A549 (cell line): ENCODE results near the gene CDH22. TPM values are rescaled to one million over a fixed set of nuclear protein-coding genes. Genes with fewer than 3 reads are reported as not detected.

ENCODE experiments used
- ATAC-seq, 2 experiments: fragments of 200-7000 bp in 1 of 2; fragments of >200 bp in 1 of 2; cut with Nextera tagmentation in 1 of 2; cut with Tn5 transposase in 1 of 2; 3 replicates each; pipeline versions ENCODE4 v1.8.0 to v1.9.1; 2018 to 2020; ENCODE audit warnings: mild to moderate bottlenecking in 1 of 2, moderate library complexity in 1 of 2
- CTCF ChIA-PET: fragments of 300-600 bp; sonication (Branson Sonifier 250); formaldehyde crosslinking; extraction: SDS; loops from one replicate; lab custom pipeline; 2021; ENCODE audit warnings: antibody characterized with exemption, inconsistent platforms; lab: Yijun Ruan, JAX
- POLR2A ChIA-PET: fragments of 350-600 bp; formaldehyde crosslinking; extraction: SDS; loops from one replicate; lab custom pipeline; 2021; ENCODE audit warnings: antibody characterized with exemption, inconsistent platforms; lab: Yijun Ruan, JAX
- DNase-seq, 2 experiments: peaks; one replicate each; pipeline versions ENCODE4 v3.0.0 to v3.0.0-alpha.2; 2011 to 2016; ENCODE audit warnings: low read depth in 1 of 2, low spot score in 1 of 2
- FAIRE-seq: peaks from 2 replicates; lab custom pipeline; 2011; peaks lifted over from hg19 to GRCh38; lab: Jason Lieb, UNC
- H3K27ac ChIP-seq, 2 experiments: fragments of >200 bp; sonication (Bioruptor Twin); formaldehyde crosslinking; 3 replicates each; pipeline ENCODE4 v1.5.1; 2016 to 2017
- H3K4me1 ChIP-seq: fragments of >200 bp; sonication (Bioruptor Twin); formaldehyde crosslinking; 3 replicates; pipeline ENCODE4 v1.6.1; 2016
- H3K4me2 ChIP-seq: fragments of >200 bp; sonication (Bioruptor Twin); formaldehyde crosslinking; 3 replicates; pipeline ENCODE4 v1.6.1; 2016
- H3K4me3 ChIP-seq: fragments of >200 bp; sonication (Bioruptor Twin); formaldehyde crosslinking; 3 replicates; pipeline ENCODE4 v1.5.1; 2016
- H3K9me3 ChIP-seq: fragments of >200 bp; sonication (Bioruptor Twin); formaldehyde crosslinking; 3 replicates; pipeline ENCODE4 v1.6.1; 2016
- CBX2 ChIP-seq: fragments of 200-600 bp; sonication (generic); IDR thresholded peaks from 2 replicates; pipeline ENCODE4 v1.6.1; 2016; ENCODE audit warnings: low read depth, mild to moderate bottlenecking, borderline replicate concordance
- CHD2 ChIP-seq: fragments of 150-350 bp; IDR thresholded peaks from 2 replicates; pipeline ENCODE4 v1.6.1; 2014; ENCODE audit warnings: low read length; ENCODE audit not compliant: partially characterized antibody
- E2F6 ChIP-seq: IDR thresholded peaks from 2 replicates; pipeline ENCODE4 v1.6.1; 2012; ENCODE audit warnings: low read depth, borderline replicate concordance
- EHF ChIP-seq: fragments of 250-450 bp; sonication (Bioruptor Pico); IDR thresholded peaks from 2 replicates; pipeline ENCODE4 v1.5.0; 2020; ENCODE audit warnings: mild to moderate bottlenecking
- ELK1 ChIP-seq: fragments of 150-350 bp; IDR thresholded peaks from 2 replicates; pipeline ENCODE4 v1.6.1; 2014; ENCODE audit warnings: low read depth, mild to moderate bottlenecking, low read length
- FOSB ChIP-seq: fragments of 250-450 bp; sonication (Bioruptor Pico); IDR thresholded peaks from 2 replicates; pipeline ENCODE4 v1.5.0; 2020; ENCODE audit warnings: mild to moderate bottlenecking, moderate library complexity
- GATA3 ChIP-seq: IDR thresholded peaks from 2 replicates; pipeline ENCODE4 v1.6.1; 2012; ENCODE audit warnings: borderline replicate concordance
- HDAC2 ChIP-seq: fragments of 200-600 bp; sonication (generic); IDR thresholded peaks from 2 replicates; pipeline ENCODE4 v1.6.1; 2016
- HEYL ChIP-seq: fragments of 250-450 bp; sonication (Bioruptor Pico); IDR thresholded peaks from 2 replicates; pipeline ENCODE4 v1.8.0; 2021; ENCODE audit warnings: mild to moderate bottlenecking, moderate library complexity
- HMGXB4 ChIP-seq: fragments of 250-450 bp; sonication (Bioruptor Pico); IDR thresholded peaks from 2 replicates; pipeline ENCODE4 v1.5.0; 2021; ENCODE audit warnings: mild to moderate bottlenecking, moderate library complexity, borderline replicate concordance
- HOXA7 ChIP-seq: fragments of 250-450 bp; sonication (Bioruptor Pico); IDR thresholded peaks from 2 replicates; pipeline ENCODE4 v1.5.0; 2020; ENCODE audit warnings: mild to moderate bottlenecking, moderate library complexity
- HOXB13 ChIP-seq: fragments of 250-450 bp; sonication (Bioruptor Pico); IDR thresholded peaks from 2 replicates; pipeline ENCODE4 v1.5.0; 2020; ENCODE audit warnings: low read depth, mild to moderate bottlenecking, moderate library complexity
- HOXB5 ChIP-seq: fragments of 250-450 bp; sonication (Bioruptor Pico); IDR thresholded peaks from 2 replicates; pipeline ENCODE4 v1.5.0; 2020; ENCODE audit warnings: mild to moderate bottlenecking, moderate library complexity
- JUN ChIP-seq, 2 experiments: fragments of >200 bp; sonication (Bioruptor Twin); formaldehyde crosslinking; IDR thresholded peaks; 2 replicates in 1 of 2; 3 replicates in 1 of 2; pipeline ENCODE4 v1.6.1; 2016 to 2017
- KDM5A ChIP-seq: fragments of 200-600 bp; sonication (generic); IDR thresholded peaks from 2 replicates; pipeline ENCODE4 v1.6.1; 2016; ENCODE audit warnings: antibody characterized with exemption, mild to moderate bottlenecking
- NFE2L2 ChIP-seq: fragments of 150-350 bp; conservative IDR thresholded peaks from 2 replicates; pipeline ENCODE4 v1.6.1; 2014; ENCODE audit warnings: low read length
- NR3C1 ChIP-seq: fragments of >200 bp; sonication (Bioruptor Twin); formaldehyde crosslinking; IDR thresholded peaks from 3 replicates; pipeline ENCODE4 v1.6.1; 2017
- POLR2AphosphoS2 ChIP-seq: conservative IDR thresholded peaks from 2 replicates; pipeline ENCODE4 v1.6.1; 2012; ENCODE audit warnings: low read length, improper control_type of control experiment, inconsistent platforms
- SREBF2 ChIP-seq: fragments of 450-650 bp; IDR thresholded peaks from 2 replicates; pipeline ENCODE4 v1.6.1; 2014; ENCODE audit warnings: mild to moderate bottlenecking, moderate library complexity
- TP53 ChIP-seq: fragments of 250-450 bp; sonication (Bioruptor Pico); IDR thresholded peaks from 2 replicates; pipeline ENCODE4 v1.5.0; 2021; ENCODE audit warnings: mild to moderate bottlenecking, moderate library complexity
- ZSCAN20 ChIP-seq: fragments of 250-450 bp; sonication (Bioruptor Pico); IDR thresholded peaks from 2 replicates; pipeline ENCODE4 v1.8.0; 2022; ENCODE audit warnings: mild to moderate bottlenecking, moderate library complexity
- WGBS: methylation state at CpG from one replicate; pipeline ENCODE4 v1.1.6; 2017; ENCODE audit errors: missing lambda C conversion rate; 5-methylcytosine and 5-hydroxymethylcytosine counted together
- polyA plus RNA-seq, 4 experiments: library from polyadenylated mRNA; depleted of rRNA in 3 of 4; stranded (reverse); fragments of >200 nt; fragmentation: RNase III in 1 of 4; extraction: RNeasy Plus Mini Kit Qiagen cat#74134 plus additional on column Dnase treatment in 1 of 4; gene quantifications; 2 replicates in 3 of 4; 3 replicates in 1 of 4; pipeline ENCODE4 v1.2.3, GENCODE V29; 2011 to 2017
- TF ChIP-seq, protein P1 (sequence below): IDR thresholded peaks from 2 replicates; pipeline ENCODE4 v1.6.1; 2012
- TF ChIP-seq, protein P2 (sequence below): fragments of >200 bp; sonication (Bioruptor Twin); formaldehyde crosslinking; IDR thresholded peaks from 2 replicates; pipeline ENCODE4 v1.6.1; 2016

Gene CDH22
- polyA plus RNA-seq, 2 of the 4 experiments (the other 2 are of a cell fraction) = not detected

- no peak overlapping the region for H3K4me2 ChIP-seq
- DNase-seq = peak in 1 of 2 experiments; percentile 21
- 42% methylated on average over 8 of the region's 8 CpGs for WGBS
- no peak; a peak in 1 of 6 replicates for ATAC-seq
- ChIA-PET POLR2A (no interaction called here), CTCF (interaction anchor here (0.6 to 1.9 kb wide), 7 partner anchors 10 to 84 kb away, joined by 3 to 7 read pairs (median 4); no protein-coding TSS in a partner anchor)
- H3K4me3 ChIP-seq = no peak overlapping the region
- H3K9me3 ChIP-seq = no peaks in the 10 kb centered on the region
- FAIRE-seq = no peak
- no peak overlapping the region for H3K27ac ChIP-seq
- TF ChIP-seq HOXB5 (no peak), ZSCAN20 (CRISPR knock-in tag) (no peak), JUN (IDR thresholded peaks at IDR 0.05) (no peak), CBX2 (no peak), HOXA7 (CRISPR knock-in tag) (no peak), NFE2L2 (no peak), POLR2AphosphoS2 (no peak), EHF (CRISPR knock-in tag) (no peak), E2F6 (no peak), FOSB (CRISPR knock-in tag) (no peak), KDM5A (no peak), SREBF2 (no peak), HOXB13 (CRISPR knock-in tag) (no peak), CHD2 (no peak), HDAC2 (no peak), ELK1 (no peak)
- H3K4me1 ChIP-seq = peaks cover 9% of the 10 kb centered on the region; the same call in 2 of the 3 replicates
Measured at GRCh38 chr20:46213946-46214823, 94.1 kb downstream of the CDH22 start.

DNA sequence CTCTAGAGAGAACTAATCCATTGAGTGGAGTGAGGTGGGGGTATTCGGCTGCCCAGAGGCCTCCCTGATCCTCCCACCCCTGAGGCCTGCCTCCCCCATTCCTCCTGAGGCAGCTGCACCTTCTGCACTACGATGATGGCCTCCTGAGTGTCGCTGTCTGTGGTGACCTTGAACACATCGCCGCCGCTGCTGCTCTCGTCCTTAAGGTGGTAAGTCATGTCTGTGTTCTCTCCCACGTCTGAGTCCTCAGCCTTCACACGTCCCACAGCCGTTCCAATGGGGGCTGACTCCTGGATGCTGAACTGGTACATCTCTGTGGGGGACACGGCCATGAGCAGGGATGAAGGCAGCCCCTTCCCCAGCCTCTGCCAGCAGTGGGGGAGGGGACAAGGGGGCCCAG is 95.4 kb downstream of the CDH22 start:
- ChIA-PET CTCF (interaction anchor here (0.6 to 1.9 kb wide), 3 partner anchors 8 to 191 kb away, joined by 3 to 7 read pairs (median 3); no protein-coding TSS in a partner anchor), POLR2A (no interaction called here)
- no peak for DNase-seq
- FAIRE-seq = no peak
- 38% methylated on average over 7 of the region's 11 CpGs for WGBS
- TF ChIP-seq TP53 (CRISPR knock-in tag) (no peak), HMGXB4 (CRISPR knock-in tag) (no peak), KDM5A (no peak), GATA3 (no peak), HEYL (CRISPR knock-in tag) (no peak), NR3C1 (no peak)
- TF ChIP-seq, protein P1, sequence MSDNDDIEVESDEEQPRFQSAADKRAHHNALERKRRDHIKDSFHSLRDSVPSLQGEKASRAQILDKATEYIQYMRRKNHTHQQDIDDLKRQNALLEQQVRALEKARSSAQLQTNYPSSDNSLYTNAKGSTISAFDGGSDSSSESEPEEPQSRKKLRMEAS = no peak
- TF ChIP-seq, protein P2, sequence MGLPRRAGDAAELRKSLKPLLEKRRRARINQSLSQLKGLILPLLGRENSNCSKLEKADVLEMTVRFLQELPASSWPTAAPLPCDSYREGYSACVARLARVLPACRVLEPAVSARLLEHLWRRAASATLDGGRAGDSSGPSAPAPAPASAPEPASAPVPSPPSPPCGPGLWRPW = no peak
- Histone ChIP-seq H3K27ac (no peak overlapping the region), H3K4me2 (no peak overlapping the region), H3K4me1 (peaks cover 9% of the 10 kb centered on the region; the same call in 2 of the 3 replicates), H3K9me3 (no peaks in the 10 kb centered on the region), H3K4me3 (no peak overlapping the region)
- ATAC-seq = no peak
